SK-N-SH (cell line): Measurements from ENCODE around the gene RFK.

Source experiments
- CHD2 ChIP-seq: fragments of 150-350 bp; IDR thresholded peaks from 2 replicates; pipeline ENCODE4 v1.6.1; 2018; ENCODE audit warnings: low read length; ENCODE audit not compliant: partially characterized antibody
- EP300 ChIP-seq, 2 experiments: IDR thresholded peaks; 2 replicates each; pipeline versions ENCODE4 v1.4.0 to v1.6.1; 2012; ENCODE audit warnings: borderline replicate concordance in 1 of 2, low read depth in 1 of 2, low read length in 1 of 2
- EZH2phosphoT487 ChIP-seq: fragments of 200-600 bp; sonication (generic); IDR thresholded peaks from 2 replicates; pipeline ENCODE4 v1.6.1; 2017; ENCODE audit warnings: low read depth, mixed run types, mild to moderate bottlenecking, antibody characterized with exemption, moderate library complexity, borderline replicate concordance
- POLR2AphosphoS5 ChIP-seq: IDR thresholded peaks from 2 replicates; pipeline ENCODE4 v1.6.1; 2012; ENCODE audit warnings: low read depth, low read length
- RCOR1 ChIP-seq: fragments of 150-350 bp; IDR thresholded peaks from 2 replicates; pipeline ENCODE4 v1.6.1; 2017; ENCODE audit warnings: antibody characterized with exemption, low read length
- SIN3A ChIP-seq: IDR thresholded peaks from 2 replicates; pipeline ENCODE4 v1.6.1; 2012; ENCODE audit warnings: low read depth, mild to moderate bottlenecking, low read length, moderate library complexity, borderline replicate concordance
- TAF1 ChIP-seq: IDR thresholded peaks from 2 replicates; pipeline ENCODE4 v1.6.1; 2012; ENCODE audit warnings: low read depth, mild to moderate bottlenecking, low read length, moderate library complexity, borderline replicate concordance
- TF ChIP-seq, protein P1 (sequence below): fragments of 200-600 bp; sonication (generic); IDR thresholded peaks from 2 replicates; pipeline ENCODE4 v1.6.1; 2017; ENCODE audit warnings: antibody characterized with exemption, mild to moderate bottlenecking, moderate library complexity

- TF ChIP-seq RCOR1 = no peak
- no peak for TF ChIP-seq TAF1
- TF ChIP-seq SIN3A = no peak
- TF ChIP-seq, protein P1, sequence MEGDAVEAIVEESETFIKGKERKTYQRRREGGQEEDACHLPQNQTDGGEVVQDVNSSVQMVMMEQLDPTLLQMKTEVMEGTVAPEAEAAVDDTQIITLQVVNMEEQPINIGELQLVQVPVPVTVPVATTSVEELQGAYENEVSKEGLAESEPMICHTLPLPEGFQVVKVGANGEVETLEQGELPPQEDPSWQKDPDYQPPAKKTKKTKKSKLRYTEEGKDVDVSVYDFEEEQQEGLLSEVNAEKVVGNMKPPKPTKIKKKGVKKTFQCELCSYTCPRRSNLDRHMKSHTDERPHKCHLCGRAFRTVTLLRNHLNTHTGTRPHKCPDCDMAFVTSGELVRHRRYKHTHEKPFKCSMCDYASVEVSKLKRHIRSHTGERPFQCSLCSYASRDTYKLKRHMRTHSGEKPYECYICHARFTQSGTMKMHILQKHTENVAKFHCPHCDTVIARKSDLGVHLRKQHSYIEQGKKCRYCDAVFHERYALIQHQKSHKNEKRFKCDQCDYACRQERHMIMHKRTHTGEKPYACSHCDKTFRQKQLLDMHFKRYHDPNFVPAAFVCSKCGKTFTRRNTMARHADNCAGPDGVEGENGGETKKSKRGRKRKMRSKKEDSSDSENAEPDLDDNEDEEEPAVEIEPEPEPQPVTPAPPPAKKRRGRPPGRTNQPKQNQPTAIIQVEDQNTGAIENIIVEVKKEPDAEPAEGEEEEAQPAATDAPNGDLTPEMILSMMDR = no peak
- no peak for TF ChIP-seq POLR2AphosphoS5
- no peak for TF ChIP-seq EZH2phosphoT487
- no peak for TF ChIP-seq EP300 (IDR thresholded peaks at IDR 0.05; ENCODE audit: borderline replicate concordance in 1 of 2, low read depth in 1 of 2, low read length in 1 of 2)
- no peak for TF ChIP-seq CHD2
These were observed 58.2 kb downstream of the RFK start for GRCh38 chr9:76336027-76336426.
